Calu3 (cell line): Measurements from ENCODE around the gene PLPPR2. TPM values are rescaled to one million over a fixed set of nuclear protein-coding genes. Genes with fewer than 3 reads are reported as not detected.

Experiments used
- BruUV-seq: library from RNA; stranded (reverse); fragments of 400-500 nt; replicated peaks from 2 replicates; lab custom pipeline; 2021; lab: Mats Ljungman, UMichigan
- CTCF ChIA-PET: fragments of 300-600 bp; sonication (Branson Sonifier 250); formaldehyde crosslinking; loops from one replicate; lab custom pipeline; 2022; ENCODE audit warnings: antibody characterized with exemption; lab: Charles Lee
- DNase-seq: peaks from one replicate; pipeline ENCODE4 v3.0.0; 2022
- H3K27ac Mint-ChIP-seq: one replicate; pipeline ENCODE4 v1.8.0; 2022; ENCODE audit warnings: mixed read lengths; ENCODE audit not compliant: unreplicated experiment
- H3K27me3 Mint-ChIP-seq: one replicate; pipeline ENCODE4 v1.8.0; 2022; ENCODE audit warnings: mixed read lengths; ENCODE audit not compliant: unreplicated experiment
- H3K36me3 Mint-ChIP-seq: one replicate; pipeline ENCODE4 v1.8.0; 2022; ENCODE audit warnings: mild to moderate bottlenecking, moderate library complexity, mixed read lengths; ENCODE audit not compliant: insufficient read depth, unreplicated experiment
- H3K4me1 Mint-ChIP-seq: one replicate; pipeline ENCODE4 v1.8.0; 2022; ENCODE audit warnings: mild to moderate bottlenecking, low read depth, mixed read lengths; ENCODE audit not compliant: unreplicated experiment
- H3K4me3 Mint-ChIP-seq: one replicate; pipeline ENCODE4 v1.8.0; 2022; ENCODE audit warnings: mild to moderate bottlenecking, low read depth, moderate library complexity, mixed read lengths; ENCODE audit not compliant: unreplicated experiment
- H3K9me3 Mint-ChIP-seq: one replicate; pipeline ENCODE4 v1.8.0; 2022; ENCODE audit warnings: low read depth, mixed read lengths; ENCODE audit not compliant: unreplicated experiment
- CTCF ChIP-seq: fragments of 200-600 bp; IDR thresholded peaks from one replicate; pipeline ENCODE4 v1.8.0; 2022; ENCODE audit warnings: antibody characterized with exemption; ENCODE audit not compliant: unreplicated experiment
- intact Hi-C: fragments of 100-400 bp; cut with micrococcal nuclease; formaldehyde crosslinking; loops from one replicate; pipeline ENCODE4 v1.10.0; 2022; ENCODE audit not compliant: unreplicated experiment
- total RNA-seq: library from RNA; stranded (reverse); gene quantifications from 2 replicates; pipeline ENCODE4 v1.2.3, GENCODE V29; 2022

PLPPR2 gene
- total RNA-seq, 1 experiment from 2014 or later: 7.8 TPM

- H3K27me3 Mint-ChIP-seq: no peaks in the 10 kb centered on the region
- no peak for DNase-seq
- H3K9me3 Mint-ChIP-seq: no peaks in the 10 kb centered on the region
- no TSS peak for BruUV-seq
- H3K4me3 Mint-ChIP-seq: peak overlapping the region; percentile 80
- CTCF ChIA-PET: no interaction called here
- peaks cover 41% of the 10 kb centered on the region for H3K36me3 Mint-ChIP-seq
- peaks cover 29% of the 10 kb centered on the region for H3K4me1 Mint-ChIP-seq
- TF ChIP-seq CTCF: no peak
- intact Hi-C loops: loop anchor here (5.0 to 10.0 kb wide), 3 partner anchors 37 to 88 kb away; partner anchors contain the start of gene RGL3
- H3K27ac Mint-ChIP-seq: no peak overlapping the region
Measured at GRCh38 chr19:11379857-11380350, 24.7 kb downstream of the PLPPR2 start.

- H3K4me1 Mint-ChIP-seq: peaks cover 29% of the 10 kb centered on the region
- peak; percentile 95 for DNase-seq
- H3K9me3 Mint-ChIP-seq: no peaks in the 10 kb centered on the region
- H3K36me3 Mint-ChIP-seq: peaks cover 41% of the 10 kb centered on the region
- H3K27me3 Mint-ChIP-seq: no peaks in the 10 kb centered on the region
- H3K4me3 Mint-ChIP-seq: peak overlapping the region; percentile 80
- peak; percentile 33 for TF ChIP-seq CTCF
- intact Hi-C loops: loop anchor here (5.0 kb wide), 2 partner anchors 36 to 89 kb away; partner anchors contain the start of gene RGL3
- peak overlapping the region; percentile 90 for H3K27ac Mint-ChIP-seq
- CTCF ChIA-PET: interaction anchor here (0.6 to 1.8 kb wide), 12 partner anchors 19 to 238 kb away, joined by 3 to 15 read pairs (median 4); partner anchors contain the start of genes CCDC159, ECSIT, KANK2 and ODAD3
- BruUV-seq: no TSS peak
Measured at GRCh38 chr19:11380653-11381537, 25.7 kb downstream of the PLPPR2 start.

- peak; percentile 67 for TF ChIP-seq CTCF
- peaks cover 36% of the 10 kb centered on the region for H3K36me3 Mint-ChIP-seq
Measured at GRCh38 chr19:11382898-11383705, 27.9 kb downstream of the PLPPR2 start.

GRCh38 chr19:11383706-11384048 lies 28.4 kb downstream of the PLPPR2 start:
- H3K27me3 Mint-ChIP-seq: no peaks in the 10 kb centered on the region
- BruUV-seq: no TSS peak
- intact Hi-C loops: loop anchor here (5.0 kb wide), 2 partner anchors 34 to 91 kb away; partner anchors contain the start of gene RGL3
- no peaks in the 10 kb centered on the region for H3K9me3 Mint-ChIP-seq
- TF ChIP-seq CTCF: no peak
- no peak for DNase-seq
- no peak overlapping the region for H3K27ac Mint-ChIP-seq
- H3K4me3 Mint-ChIP-seq: peak overlapping the region; percentile 80
- H3K36me3 Mint-ChIP-seq: peaks cover 33% of the 10 kb centered on the region
- CTCF ChIA-PET: interaction anchor here (0.8 to 2.3 kb wide), 4 partner anchors 35 to 77 kb away, joined by 3 to 14 read pairs (median 6); partner anchors contain the start of genes ODAD3 and PRKCSH
- H3K4me1 Mint-ChIP-seq: peaks cover 21% of the 10 kb centered on the region

More at GRCh38 chr19:11382898-11383705, 27.9 kb downstream of the PLPPR2 start:
- Mint-ChIP-seq H3K27me3 (no peaks in the 10 kb centered on the region), H3K4me1 (peaks cover 21% of the 10 kb centered on the region), H3K27ac (peak overlapping the region; percentile 33), H3K9me3 (no peaks in the 10 kb centered on the region), H3K4me3 (peak overlapping the region; percentile 80)
- intact Hi-C loops: loop anchor here (5.0 kb wide), 2 partner anchors 34 to 91 kb away; partner anchors contain the start of gene RGL3
- CTCF ChIA-PET: interaction anchor here (0.5 to 2.3 kb wide), 6 partner anchors 8 to 116 kb away, joined by 3 to 14 read pairs (median 6); partner anchors contain the start of genes ODAD3, PRKCSH and SWSAP1
- peak; percentile 73 for DNase-seq
- BruUV-seq: no TSS peak
